Esophagus squamous epithelium (tissue), 5 donors: ENCODE measurements around the gene MYRFL. TPM values are rescaled to one million over a fixed set of nuclear protein-coding genes. Genes with fewer than 3 reads are reported as not detected.

Experiments used
- DNase-seq: peaks from one replicate; lab custom pipeline; 2025; lab: John Stamatoyannopoulos, UW
- H3K27ac ChIP-seq, 4 donors: fragments of 200-600 bp; sonication (generic); one replicate each; pipeline ENCODE4 v1.5.1; 2016 to 2019; ENCODE audit warnings: mild to moderate bottlenecking in 1 of 4
- H3K27me3 ChIP-seq, 4 donors: fragments of 200-600 bp; sonication (generic); 1 replicate in 3 of 4; 2 replicates in 1 of 4; pipeline versions ENCODE4 v1.5.1 to v1.6.0; 2017 to 2021; ENCODE audit warnings: antibody characterized with exemption in 1 of 4
- H3K36me3 ChIP-seq, 3 donors: fragments of 200-600 bp; sonication (generic); one replicate each; pipeline ENCODE4 v1.5.1; 2016 to 2019
- H3K4me1 ChIP-seq, 3 donors: fragments of 200-600 bp; sonication (generic); one replicate each; pipeline ENCODE4 v1.5.1; 2017 to 2019
- H3K4me3 ChIP-seq, 4 donors: fragments of 200-600 bp; sonication (generic); 1 replicate in 3 of 4; 2 replicates in 1 of 4; pipeline ENCODE4 v1.5.1; 2016 to 2019; ENCODE audit warnings: mild to moderate bottlenecking in 2 of 4, moderate library complexity in 1 of 4
- H3K9me3 ChIP-seq, 3 donors: fragments of 200-600 bp; sonication (generic); one replicate each; pipeline ENCODE4 v1.5.1; 2016 to 2019
- CTCF ChIP-seq, 6 experiments: fragments of 450-650 bp in 4 of 6; fragments of 200-600 bp in 2 of 6; sonication (generic) in 2 of 6; IDR thresholded peaks; one replicate each; pipeline ENCODE4 v1.5.1; 2016 to 2019; ENCODE audit warnings: antibody characterized with exemption in 6 of 6, mild to moderate bottlenecking in 4 of 6, moderate library complexity in 4 of 6
- POLR2A ChIP-seq, 4 donors: fragments of 450-650 bp; IDR thresholded peaks; one replicate each; pipeline ENCODE4 v1.6.1; 2017; ENCODE audit warnings: antibody characterized with exemption in 4 of 4, mild to moderate bottlenecking in 4 of 4, moderate library complexity in 3 of 4
- WGBS, 2 donors: methylation state at CpG; one replicate each; pipeline ENCODE4 v1.1.5; 2018; 5-methylcytosine and 5-hydroxymethylcytosine counted together
- intact Hi-C: fragments of 100-400 bp; cut with DNase I; formaldehyde crosslinking; loops from one replicate; pipeline ENCODE4 v1.15.0; 2022
- total RNA-seq, 4 donors: library from RNA; depleted of rRNA; stranded (reverse); fragments of >200 nt; gene quantifications; one replicate each; pipeline ENCODE4 v1.1.0, GENCODE V29; 2016
- donor health status: DM: yes; HTN: yes; CAD: no.

The MYRFL gene
- total RNA-seq, 4 donors from 2014 or later, result not detected

- no peak for TF ChIP-seq CTCF (IDR thresholded peaks at IDR 0.05)
- Histone ChIP-seq H3K27me3 (no peaks in the 10 kb centered on the region), H3K36me3 (no peaks in the 10 kb centered on the region), H3K4me1 (peaks cover 3 to 17% (median 6%) of the 10 kb centered on the region in 3 donors), H3K9me3 (no peaks in the 10 kb centered on the region), H3K27ac (no peak overlapping the region), H3K4me3 (no peak overlapping the region)
- WGBS, 2 donors, result 78 to 80% methylated on average over 6 of the region's 6 CpGs
- DNase-seq, result no peak
- intact Hi-C loops, result no loop called here
Measured at GRCh38 chr12:69932676-69933552, 107.9 kb downstream of the MYRFL start.

GRCh38 chr12:69934011-69934410 lies 109.0 kb downstream of the MYRFL start:
- H3K36me3 ChIP-seq, result no peaks in the 10 kb centered on the region
- peaks cover 3 to 17% (median 6%) of the 10 kb centered on the region in 3 donors for H3K4me1 ChIP-seq
- TF ChIP-seq CTCF (IDR thresholded peaks at IDR 0.05) (no peak), POLR2A (IDR thresholded peaks at IDR 0.05) (no peak)
- WGBS, 2 donors, result 83 to 100% methylated on average over 3 to 4 of the region's 4 CpGs
- DNase-seq, result no peak
- H3K9me3 ChIP-seq, result no peaks in the 10 kb centered on the region
- intact Hi-C loops, result no loop called here
- H3K27me3 ChIP-seq, result no peaks in the 10 kb centered on the region
- no peak overlapping the region for H3K27ac ChIP-seq
- no peak overlapping the region for H3K4me3 ChIP-seq

- Histone ChIP-seq H3K27me3 (no peaks in the 10 kb centered on the region), H3K27ac (no peak overlapping the region), H3K4me3 (no peak overlapping the region), H3K36me3 (no peaks in the 10 kb centered on the region), H3K9me3 (no peaks in the 10 kb centered on the region), H3K4me1 (peaks cover 3 to 17% (median 6%) of the 10 kb centered on the region in 3 donors)
- 6 to 35% methylated on average over 1 to 5 of the region's 5 CpGs for WGBS, 2 donors
- intact Hi-C loops, result no loop called here
- DNase-seq, result no peak
- TF ChIP-seq POLR2A (IDR thresholded peaks at IDR 0.05) (no peak), CTCF (IDR thresholded peaks at IDR 0.05) (no peak)
Measured at GRCh38 chr12:69935651-69936100, 110.6 kb downstream of the MYRFL start.

GRCh38 chr12:69936214-69936731 lies 111.2 kb downstream of the MYRFL start:
- Histone ChIP-seq H3K27ac (no peak overlapping the region), H3K4me1 (peaks cover 3 to 17% (median 6%) of the 10 kb centered on the region in 3 donors), H3K27me3 (no peaks in the 10 kb centered on the region), H3K36me3 (no peaks in the 10 kb centered on the region), H3K9me3 (no peaks in the 10 kb centered on the region), H3K4me3 (no peak overlapping the region)
- 44 to 61% methylated on average over 5 of the region's 5 CpGs for WGBS, 2 donors
- no peak for TF ChIP-seq POLR2A (IDR thresholded peaks at IDR 0.05)
- no peak for TF ChIP-seq CTCF (IDR thresholded peaks at IDR 0.05)
- no peak for DNase-seq
- intact Hi-C loops, result no loop called here

GRCh38 chr12:69936766-69937165 lies 111.7 kb downstream of the MYRFL start:
- intact Hi-C loops, result no loop called here
- Histone ChIP-seq H3K4me3 (no peak overlapping the region), H3K27me3 (no peaks in the 10 kb centered on the region), H3K9me3 (no peaks in the 10 kb centered on the region), H3K27ac (no peak overlapping the region), H3K4me1 (peaks cover 3 to 17% (median 6%) of the 10 kb centered on the region in 3 donors), H3K36me3 (no peaks in the 10 kb centered on the region)
- TF ChIP-seq POLR2A (IDR thresholded peaks at IDR 0.05) (no peak), CTCF (IDR thresholded peaks at IDR 0.05) (no peak)
- 24 to 42% methylated on average over 2 of the region's 2 CpGs for WGBS, 2 donors
- no peak for DNase-seq
